ENCODE results near the gene FBXL19. TPM values are rescaled to one million over a fixed set of nuclear protein-coding genes. Genes with fewer than 3 reads are reported as not detected.
A peak's percentile ranks its signal among the peaks of the same experiment; 100 is the strongest.

The FBXL19 gene
- total and polyA plus RNA-seq, 2 of the 13 experiments (the other 11 are each of a cell fraction or from before 2014, with no cell fraction given): 6.0 to 13.7 TPM

- TF ChIP-seq RCOR2 (CRISPR knock-in tag; IDR thresholded peaks at IDR 0.05): peak; percentile 90
- TF ChIP-seq TFDP1 (CRISPR knock-in tag; IDR thresholded peaks at IDR 0.05; ENCODE audit: borderline replicate concordance): peak; percentile 18; the same call in 1 of the 2 replicates
- TF ChIP-seq FOXO1 (CRISPR knock-in tag; IDR thresholded peaks at IDR 0.05): peak; percentile 64; the same call in 1 of the 2 replicates
- TF ChIP-seq TFAP4 (IDR thresholded peaks at IDR 0.05; ENCODE audit: borderline replicate concordance, low read depth): no peak
- TF ChIP-seq PRPF4 (IDR thresholded peaks at IDR 0.05; ENCODE audit: low read depth, low read length, poor library complexity, severe bottlenecking): no peak
- TF ChIP-seq ZNF670 (CRISPR knock-in tag; IDR thresholded peaks at IDR 0.05; ENCODE audit: borderline replicate concordance): no peak; the same call in 1 of the 2 replicates
- TF ChIP-seq FIP1L1 (IDR thresholded peaks at IDR 0.05; ENCODE audit: borderline replicate concordance, insufficient read depth, low read depth, low read length): no peak
- no peak for TF ChIP-seq SMARCE1 (IDR thresholded peaks at IDR 0.05; ENCODE audit: borderline replicate concordance)
- TF ChIP-seq ATM (IDR thresholded peaks at IDR 0.05; ENCODE audit: borderline replicate concordance): no peak
- TF ChIP-seq HNRNPUL1 (IDR thresholded peaks at IDR 0.05; ENCODE audit: low read depth, low read length): no peak
- no peak for TF ChIP-seq ZNF841 (CRISPR knock-in tag; IDR thresholded peaks at IDR 0.05; ENCODE audit: borderline replicate concordance)
- 0 out of 2 replicates have a peak, but pooled peaks have one; percentile 16 for TF ChIP-seq ZBTB3 (CRISPR knock-in tag; IDR thresholded peaks at IDR 0.05; ENCODE audit: borderline replicate concordance, low read depth)
- TF ChIP-seq ARID4A (CRISPR knock-in tag; IDR thresholded peaks at IDR 0.05; ENCODE audit: borderline replicate concordance): no peak; the same call in none of the 2 replicates
- no peak for TF ChIP-seq ZKSCAN5 (CRISPR knock-in tag; IDR thresholded peaks at IDR 0.05)
- 0 out of 2 replicates have a peak, but pooled peaks have one; percentile 80 for TF ChIP-seq ZBTB46 (CRISPR knock-in tag; IDR thresholded peaks at IDR 0.05; ENCODE audit: borderline replicate concordance)
- TF ChIP-seq ZNF414 (CRISPR knock-in tag; IDR thresholded peaks at IDR 0.05): no peak; the same call in 1 of the 2 replicates
Measured at GRCh38 chr16:30921748-30922419, 1.5 kb upstream of the FBXL19 start (continued).

Measured in HepG2 (cell line).